CD4-positive, alpha-beta T cell treated with Interleukin-15 for 1 hour (primary cell): ENCODE data around the gene CDK6.

Source experiments
- DNase-seq: peaks from one replicate; pipeline ENCODE4 v3.0.0-alpha.2; 2020

CDK6 gene

DNA sequence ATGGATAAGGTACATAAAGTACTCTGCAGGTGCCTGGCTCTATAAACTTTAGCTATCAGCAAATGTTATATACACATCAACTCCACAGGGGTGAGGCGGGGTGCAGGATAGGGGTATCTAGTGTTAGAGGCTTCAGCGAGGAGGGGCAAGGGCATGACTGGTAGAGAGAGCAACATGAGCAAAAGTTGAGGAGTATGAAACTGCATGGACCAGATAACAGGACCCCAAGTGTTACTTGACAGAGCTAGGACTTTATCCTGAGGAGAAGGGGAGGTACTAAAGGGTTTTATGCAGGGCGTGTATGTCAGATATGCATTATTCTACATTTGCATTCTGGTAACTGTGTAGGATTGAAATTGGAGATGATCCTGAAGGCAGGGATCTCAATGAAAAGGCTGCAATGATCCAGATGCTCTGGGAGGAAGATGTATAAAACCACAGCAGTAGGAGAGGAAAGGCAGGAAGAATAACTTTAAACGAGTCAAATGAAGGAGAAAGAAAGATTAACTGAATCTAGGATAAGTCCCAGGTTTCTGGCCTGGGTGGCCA, 136.3 kb downstream of the CDK6 start:
- DNase-seq: no peak

DNA sequence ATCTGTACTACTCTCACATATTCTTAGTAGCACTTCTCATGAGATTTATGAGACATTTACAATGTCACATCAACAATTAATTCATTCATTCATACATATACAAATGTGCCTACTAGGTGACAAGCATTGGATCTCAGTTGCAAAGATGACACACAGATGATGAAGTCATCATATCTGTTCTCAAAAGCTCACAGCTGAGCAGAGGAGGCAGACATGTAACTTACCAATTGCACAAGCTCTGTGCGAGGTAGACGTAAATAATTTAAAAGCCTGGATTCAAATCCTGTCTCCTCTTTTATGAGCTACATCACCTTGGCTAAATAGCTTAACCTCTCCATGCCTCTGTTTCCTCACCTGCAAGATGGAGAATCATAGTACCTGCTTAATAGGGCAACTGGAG, 136.8 kb downstream of the CDK6 start:
- no peak for DNase-seq

DNA sequence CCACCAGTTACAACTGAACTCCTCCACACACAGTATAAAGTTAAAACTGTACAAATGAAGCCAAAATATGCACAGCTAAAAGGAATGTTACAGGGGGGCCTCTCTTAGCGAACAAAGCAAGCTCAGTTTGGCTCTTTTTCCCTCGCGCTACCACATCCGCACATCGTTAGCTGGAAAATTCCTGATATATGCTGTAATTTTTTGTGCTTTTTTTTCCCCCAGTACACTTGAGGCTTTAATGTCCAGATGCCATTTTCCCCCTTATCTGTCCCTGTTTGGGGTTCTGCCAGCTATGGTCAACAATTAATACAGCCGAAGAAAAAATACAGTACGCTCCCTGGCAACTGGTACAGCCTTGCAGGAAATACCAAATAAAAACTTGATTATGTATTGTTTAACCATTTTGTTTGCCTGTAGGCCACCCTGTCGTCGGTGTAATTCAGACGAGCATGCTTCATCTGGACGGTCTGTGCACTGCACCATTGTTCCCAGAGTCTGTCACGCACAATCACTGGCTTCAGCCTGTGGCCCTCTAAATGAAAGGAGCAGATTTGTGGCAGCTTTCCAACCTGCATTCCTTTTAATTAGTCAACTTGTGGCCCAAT, 138.0 kb downstream of the CDK6 start:
- DNase-seq: no peak

DNA sequence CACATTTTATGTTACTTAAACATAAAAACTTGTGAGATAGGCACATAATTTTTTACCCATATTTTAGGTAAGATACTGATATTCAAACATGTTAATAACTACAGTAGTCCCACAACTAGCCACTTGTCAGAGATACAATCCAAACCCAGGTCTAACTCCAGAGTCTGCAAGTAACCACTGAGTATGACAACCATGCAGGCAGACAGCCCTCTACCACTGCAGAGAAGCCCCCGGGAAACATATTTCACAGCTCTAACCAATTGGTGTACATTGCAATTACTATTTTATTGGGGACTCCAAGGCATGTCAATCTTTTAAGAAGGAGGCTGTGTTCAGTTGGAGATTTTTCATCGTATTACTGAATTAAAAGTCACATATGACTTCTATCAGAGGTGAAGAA, 139.0 kb downstream of the CDK6 start:
- no peak for DNase-seq

DNA sequence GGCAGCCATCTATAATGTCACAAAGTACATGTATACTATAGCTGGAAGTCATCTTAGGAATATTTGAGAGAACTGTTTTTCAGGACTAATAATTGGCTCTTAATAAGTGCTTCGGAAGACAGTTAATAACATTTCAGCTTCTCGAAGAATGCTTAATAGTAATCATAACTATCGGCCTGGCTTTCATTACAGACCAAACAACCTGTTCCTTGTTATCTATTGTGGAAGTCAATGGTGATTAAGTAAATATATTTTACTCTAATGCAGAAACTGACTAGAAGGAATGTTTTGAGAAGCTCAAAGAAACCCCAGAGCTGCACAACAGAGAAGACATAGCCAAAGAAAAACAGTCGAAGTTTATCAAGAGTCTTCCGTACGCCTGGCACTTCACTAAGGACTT, 139.4 kb downstream of the CDK6 start:
- DNase-seq: no peak

DNA sequence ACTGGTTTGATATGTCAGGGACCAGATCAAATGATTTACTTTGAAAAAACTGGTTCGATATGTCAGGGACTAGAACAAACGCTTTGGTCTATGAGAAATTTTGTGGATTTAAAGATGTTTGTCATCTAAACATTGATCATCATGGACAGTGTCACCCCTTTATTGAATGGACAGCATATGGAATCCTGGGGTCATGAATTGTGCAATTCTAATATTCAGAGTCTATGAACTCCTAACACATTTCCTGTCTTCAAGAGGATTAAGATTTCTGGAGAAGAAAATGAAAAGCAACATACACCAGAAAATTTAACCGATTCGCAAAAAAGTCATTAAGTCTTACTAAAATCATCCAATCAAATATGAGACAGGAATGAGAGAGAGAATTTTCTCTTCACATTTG, 139.8 kb downstream of the CDK6 start:
- DNase-seq: no peak

DNA sequence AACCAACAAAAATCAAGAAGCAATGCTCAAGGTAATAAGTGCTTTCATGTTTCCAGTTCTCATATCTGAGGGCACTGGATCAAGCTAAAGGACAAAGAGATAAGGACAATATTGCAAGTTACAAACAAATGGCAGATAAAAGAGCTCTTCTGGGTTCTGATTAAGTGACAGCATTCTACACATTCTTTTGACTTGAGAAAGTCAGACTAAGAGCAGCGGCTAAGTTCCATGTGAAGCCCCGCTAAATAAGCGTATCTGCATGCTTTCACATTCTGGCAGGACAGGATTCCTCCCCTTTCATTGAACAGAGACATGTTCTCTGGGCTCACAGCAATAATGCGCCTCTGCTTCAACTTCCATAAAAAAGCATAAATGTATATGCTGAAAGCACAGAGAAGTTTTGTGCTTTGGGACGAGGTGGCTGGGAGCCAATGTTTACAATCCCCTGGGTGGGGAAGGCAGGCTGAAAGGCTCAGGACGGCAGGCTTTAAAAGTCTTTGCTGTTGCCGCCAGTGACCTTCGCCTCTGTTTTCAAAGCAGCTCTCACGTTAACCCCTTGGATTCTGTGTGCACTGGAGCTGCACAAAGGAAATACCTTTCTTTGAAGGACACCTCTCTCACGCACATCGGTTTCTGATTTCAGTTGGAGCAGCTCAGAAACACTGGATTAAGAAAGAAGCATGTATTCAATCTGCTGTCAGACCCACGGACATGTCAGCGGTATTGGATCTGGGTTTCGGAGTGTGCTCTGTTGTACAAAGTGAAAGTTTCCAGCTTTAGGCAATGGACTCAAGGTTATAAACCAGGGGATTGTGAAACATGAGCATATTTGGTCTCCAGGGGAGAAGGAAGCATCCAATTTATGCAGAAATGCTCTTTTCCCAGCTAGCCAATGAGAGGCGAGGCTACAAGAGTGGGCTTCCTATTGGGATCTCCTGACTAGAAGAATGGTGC, 140.8 kb downstream of the CDK6 start:
- no peak for DNase-seq

DNA sequence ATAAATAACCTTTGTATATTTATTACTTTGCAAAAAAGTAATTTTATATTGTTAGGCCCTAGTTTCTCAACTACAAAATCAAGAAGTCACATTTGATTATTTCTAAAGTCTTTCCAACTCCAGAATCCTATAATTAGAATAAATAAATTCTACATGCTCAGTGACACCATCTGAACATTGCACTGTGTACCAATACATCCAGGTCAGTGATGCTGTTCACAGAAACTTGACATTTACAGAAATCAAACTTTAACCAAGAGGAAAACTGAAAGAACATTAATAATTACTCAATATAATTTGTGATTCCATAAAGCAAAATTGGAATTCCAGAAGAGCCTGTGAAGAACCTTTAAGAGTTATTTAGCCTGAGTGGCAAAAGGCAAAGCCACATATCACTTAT, 142.2 kb downstream of the CDK6 start:
- no peak for DNase-seq

DNA sequence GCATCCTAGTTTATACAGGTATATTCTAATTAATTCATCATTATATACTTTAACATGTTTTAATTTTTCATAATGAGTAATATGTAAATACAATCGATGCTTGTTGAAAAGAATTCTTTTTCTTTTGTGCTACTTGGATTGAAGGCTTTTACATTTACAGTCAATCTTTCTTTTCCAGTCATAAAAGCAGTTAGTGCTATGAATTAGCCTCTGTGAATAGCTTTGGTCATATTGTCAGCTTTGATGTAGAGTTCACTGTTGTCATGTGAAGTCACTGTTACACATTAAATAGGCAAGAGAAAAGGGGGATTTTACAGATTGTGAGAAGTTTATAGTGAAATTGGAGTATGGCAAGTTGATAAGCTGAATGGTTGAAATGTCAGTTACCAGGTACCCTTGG, 142.9 kb downstream of the CDK6 start:
- no peak for DNase-seq

DNA sequence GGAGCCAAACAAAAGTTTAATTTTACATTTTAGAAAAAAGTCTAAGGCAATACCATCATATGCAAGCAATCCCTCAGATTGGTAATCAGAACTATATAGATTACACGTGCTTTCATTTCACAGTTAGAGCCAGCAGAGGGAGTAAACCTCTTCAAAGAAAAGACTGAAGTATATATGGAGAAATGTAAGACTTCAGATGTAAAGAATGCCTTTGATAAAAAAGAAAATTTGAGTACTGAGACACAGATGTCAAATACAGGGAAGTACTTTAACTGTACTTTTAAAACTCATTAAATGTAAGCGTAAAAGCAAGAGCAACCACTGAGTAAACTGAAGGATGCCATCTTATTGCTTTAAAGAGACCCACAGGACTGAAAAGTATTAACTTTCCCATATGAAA, 144.8 kb downstream of the CDK6 start:
- no peak for DNase-seq

DNA sequence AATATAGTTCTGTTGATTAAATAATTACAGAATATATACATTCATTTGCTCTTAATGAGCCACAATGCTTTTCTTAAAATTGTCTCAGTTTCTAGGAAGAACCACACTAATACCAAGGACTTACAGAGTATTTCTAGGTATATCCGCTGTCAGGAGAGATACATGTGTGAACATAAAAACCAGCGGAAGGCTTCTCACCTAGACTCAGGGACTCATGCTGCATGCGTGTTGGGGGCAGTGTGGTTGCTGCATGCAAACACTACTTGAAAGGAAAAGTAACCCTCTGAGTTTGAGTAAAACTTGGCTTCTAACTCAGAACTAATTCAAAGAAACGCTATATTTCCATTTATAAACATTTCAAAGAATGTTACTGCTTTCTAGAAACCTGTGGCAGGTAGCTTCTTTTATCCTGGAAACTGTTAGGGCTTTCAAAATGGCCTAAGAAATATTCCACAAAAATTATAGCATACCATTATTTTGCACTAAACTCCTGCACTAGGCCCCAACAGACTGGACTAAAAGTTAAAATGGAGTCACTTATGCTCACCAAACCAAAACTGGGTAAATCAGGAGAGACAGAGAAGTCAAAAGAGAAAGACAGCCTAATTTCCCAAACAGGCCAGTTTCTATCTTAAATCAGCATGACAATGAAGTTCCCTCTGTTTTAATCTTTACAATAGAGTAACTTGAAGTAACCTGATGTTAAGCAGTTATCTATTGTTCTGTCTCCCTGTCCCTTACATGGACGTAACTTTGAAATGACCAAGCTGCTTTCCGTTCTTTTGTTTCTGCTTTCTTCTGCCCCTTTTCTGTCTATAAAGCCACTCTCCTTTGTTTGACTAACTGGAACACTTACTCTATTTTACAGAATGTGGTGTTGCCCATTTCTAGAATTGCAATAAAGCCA, 151.0 kb downstream of the CDK6 start:
- DNase-seq: peak; percentile 76

DNA sequence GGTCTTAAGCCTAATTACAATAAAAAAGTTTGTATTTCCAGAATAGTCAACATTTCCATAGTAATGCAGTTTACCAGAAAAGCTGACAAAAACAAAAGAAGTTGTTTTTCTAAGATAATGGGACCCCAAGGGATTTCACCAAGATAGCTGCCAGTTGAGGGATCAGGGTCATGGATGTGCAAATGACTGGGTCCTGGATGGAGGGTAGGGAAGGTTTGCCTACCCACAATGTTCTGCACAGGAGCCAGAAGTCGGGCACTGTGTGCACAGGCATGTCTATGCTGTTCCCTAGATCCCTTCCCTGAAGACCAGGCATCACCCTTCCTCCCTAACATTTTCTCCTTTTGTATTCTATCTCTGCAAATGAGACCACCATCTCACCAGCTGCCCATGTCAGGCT, 152.1 kb downstream of the CDK6 start:
- DNase-seq: no peak

DNA sequence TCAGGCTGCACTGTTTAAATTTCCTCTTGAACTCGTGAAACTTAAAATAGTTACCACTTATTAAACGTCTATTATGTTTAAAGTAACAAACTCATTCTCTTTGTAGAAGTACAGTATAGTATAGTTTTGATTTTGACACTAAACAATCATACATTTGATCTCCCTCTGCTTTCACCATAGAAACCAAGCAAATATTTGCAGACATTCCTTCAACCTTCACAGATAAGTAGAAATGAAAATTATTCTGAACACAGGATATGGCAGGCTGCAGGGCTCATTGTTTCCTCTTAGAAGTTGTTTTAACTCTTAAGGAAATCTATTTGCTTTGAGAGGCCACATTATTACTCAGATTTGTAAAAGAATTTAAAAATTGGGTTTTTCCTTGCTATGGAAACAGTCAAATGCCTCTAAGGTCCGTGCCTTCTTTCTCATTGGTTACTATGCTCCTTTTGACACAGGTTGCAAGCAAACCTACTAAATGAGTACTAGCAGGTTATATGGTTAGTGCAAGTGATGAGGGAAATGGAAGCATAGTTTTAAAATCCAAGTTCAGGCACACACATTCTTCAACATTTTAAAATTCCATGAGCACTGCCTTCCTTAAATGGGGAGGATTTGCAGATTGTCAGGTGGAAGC, 153.4 kb downstream of the CDK6 start:
- DNase-seq: no peak

DNA sequence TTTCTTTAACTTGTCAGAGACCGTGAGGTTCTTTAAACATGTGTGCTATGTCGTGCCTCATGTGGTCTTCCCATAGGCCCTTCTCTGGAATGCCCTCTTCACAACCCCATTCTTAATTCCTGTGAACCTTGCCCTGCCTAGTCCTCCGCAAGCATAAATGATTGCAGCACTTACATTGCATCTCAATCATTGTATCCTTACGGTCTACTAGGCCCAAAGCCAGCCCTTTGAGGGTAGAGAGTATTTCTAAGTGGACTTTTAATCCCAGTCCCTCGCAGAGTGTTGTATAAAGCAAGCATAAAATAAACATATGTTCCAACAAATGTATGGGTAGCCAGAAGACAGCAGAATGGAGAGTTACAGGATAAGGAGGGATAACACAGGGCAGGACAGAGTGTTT, 154.0 kb downstream of the CDK6 start:
- no peak for DNase-seq

DNA sequence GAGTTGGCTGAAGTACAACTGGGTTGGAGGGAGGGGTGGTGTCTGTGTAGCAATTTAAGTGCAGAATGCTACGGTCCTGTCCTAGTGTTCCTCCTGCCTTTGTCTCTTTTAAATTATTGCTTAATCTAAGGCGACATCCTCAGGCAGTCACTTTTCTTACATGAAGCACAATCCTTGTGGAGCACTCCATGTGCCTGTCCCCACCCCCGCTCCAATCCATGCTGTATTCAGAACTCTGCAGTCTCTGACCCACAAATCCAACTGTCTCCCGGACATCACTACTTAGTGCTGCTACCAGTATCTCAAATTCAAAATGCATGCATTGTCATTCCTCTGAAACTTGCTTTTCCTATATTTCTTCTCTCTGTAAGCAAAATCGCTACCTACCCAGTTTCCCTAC, 154.7 kb downstream of the CDK6 start:
- DNase-seq: no peak

DNA sequence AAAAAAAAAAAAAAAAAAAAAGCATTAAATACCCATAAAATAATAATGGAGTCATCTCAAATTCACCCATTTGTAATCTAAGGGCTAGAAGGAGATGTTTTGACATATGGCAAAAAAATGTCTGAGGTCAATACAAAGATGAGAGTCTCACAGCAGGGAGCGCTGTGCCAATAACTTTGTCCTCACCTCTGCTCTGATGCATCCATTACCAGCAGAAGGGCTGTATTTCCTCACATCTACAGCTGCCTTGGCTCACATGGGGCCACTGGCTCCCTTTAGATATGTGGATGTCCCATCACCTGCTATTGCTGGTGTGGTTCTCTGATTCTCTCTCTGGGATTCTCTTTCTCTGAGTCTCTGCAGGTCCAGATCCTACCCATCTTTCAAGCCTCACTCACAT, 155.9 kb downstream of the CDK6 start:
- DNase-seq: no peak

DNA sequence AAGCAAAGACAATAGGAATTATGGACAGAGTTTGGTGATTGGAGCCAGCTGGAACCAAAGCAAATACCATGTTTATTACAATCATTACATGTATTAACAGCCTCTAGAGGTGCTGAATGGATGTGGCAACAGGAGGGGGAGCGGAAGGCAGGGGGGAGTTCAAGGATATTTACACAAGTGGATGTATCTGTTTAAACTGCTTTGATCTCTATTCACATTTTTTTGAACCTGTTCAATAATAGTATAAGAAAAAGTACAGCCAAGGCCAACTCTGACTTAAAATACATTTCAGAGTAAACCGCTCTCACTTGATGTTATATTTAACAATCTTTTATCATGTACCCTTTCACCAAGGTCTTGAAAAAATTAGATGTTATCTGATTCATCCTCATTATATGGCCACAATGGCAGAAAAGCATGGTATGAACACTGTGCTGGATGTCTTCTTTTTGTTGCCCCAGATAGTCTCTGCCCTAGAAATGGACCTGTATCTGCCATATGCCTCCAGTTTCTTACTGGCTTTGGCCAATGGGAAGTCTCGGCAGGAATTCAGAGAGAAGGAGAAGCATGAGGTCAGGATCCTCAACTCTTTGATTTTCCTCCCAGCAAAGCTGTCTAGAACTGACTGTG, 158.0 kb downstream of the CDK6 start:
- DNase-seq: no peak

DNA sequence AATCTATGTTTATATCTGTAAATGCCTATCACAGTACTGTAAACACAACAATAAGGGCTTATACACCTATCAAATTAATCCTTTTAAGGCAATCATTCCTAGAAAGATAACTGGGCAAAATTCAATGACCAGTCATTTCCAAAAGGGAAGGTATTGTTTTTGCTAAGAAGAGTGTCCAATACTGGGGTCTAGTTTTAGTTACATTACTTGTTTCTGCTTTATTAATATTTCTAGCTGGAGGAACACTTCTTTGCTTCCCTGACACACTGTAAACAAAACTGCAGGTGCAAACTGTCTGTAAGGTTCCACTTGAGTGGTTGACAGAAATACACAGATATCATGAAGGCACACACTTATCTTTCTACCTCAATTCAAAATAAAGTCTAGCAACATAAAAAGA, 162.0 kb downstream of the CDK6 start:
- DNase-seq: no peak

DNA sequence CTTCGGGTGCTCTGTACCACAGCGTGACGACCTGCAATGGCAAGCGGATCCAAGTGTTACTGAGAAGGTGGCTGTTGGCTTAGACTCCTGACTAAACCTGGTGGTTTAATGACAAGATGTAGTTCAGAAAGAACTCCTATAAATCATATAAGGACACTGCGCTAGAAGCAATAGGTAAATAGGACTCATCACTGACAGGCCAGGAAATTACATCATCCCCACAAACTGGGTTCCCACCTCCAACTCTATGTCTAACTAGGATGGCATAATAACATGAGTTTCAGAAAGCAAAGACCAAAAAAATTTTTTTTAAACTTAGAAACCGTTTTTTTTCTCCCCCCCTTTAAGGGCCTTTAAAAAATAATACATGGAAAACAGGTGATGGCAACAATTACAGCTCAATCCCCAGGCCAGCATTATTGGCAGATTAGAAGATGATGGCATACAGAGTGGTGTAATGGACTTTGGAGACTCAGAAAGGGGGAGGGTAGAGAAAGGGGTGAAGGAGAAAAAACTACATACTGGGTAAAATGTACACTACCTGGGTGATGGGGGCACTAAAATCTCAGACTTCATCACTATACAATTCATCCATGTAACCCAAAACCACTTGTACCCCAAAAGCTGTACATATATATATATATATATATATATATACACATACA, 164.7 kb downstream of the CDK6 start:
- no peak for DNase-seq

DNA sequence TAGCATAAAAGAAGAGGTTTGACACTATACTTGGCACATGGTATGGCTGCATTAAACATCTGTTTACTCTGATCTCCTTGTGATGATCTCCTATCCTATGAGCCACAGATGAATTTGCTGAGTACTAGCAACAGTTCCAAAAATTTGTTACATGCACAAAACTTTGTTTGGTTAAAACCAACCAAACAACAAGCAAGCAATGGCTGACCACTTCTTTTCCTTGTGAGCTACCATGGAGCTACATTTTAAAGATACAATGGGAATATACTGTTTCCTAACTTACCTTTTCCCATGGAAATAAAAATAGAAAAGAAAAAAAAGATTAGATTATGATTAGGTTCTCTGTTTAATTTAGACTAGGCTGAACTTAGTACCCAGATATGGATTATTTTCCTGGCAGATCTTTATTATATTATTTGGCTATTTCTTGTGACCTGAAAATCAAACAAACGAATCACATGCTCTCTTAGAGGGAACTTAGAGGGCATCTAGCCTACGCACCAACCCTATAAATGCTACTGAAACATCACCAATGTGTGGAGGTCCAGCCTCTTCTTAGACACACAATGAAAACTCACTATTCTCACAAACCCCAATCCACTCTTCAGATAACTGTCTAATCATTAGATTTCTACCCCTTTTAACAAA, 166.0 kb downstream of the CDK6 start:
- DNase-seq: no peak

DNA sequence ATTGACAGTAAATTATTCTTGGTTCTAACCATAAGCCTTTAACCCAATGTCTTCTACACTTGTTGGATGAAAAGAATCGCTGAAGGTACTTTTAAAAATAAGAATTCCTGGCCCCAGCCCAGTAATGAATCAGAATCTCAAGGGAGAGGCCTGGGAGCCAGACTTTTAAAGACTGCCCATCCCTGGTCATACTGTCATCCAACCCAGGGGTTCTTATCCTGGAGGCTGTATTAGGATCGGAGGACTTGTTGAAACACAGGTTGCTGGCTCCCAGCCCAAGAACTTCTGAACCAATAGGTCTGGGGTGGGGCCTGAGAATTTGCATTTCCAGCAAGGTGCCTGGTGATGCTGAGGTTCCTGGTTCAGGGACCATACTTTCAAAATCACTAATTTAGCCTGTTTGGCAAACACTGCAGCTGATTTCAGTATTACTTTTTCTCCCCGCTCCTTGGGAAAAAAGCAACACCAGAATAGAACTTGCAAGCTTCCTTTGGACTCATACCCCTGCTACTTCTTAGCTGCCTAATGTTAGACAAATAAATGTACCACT, 166.7 kb downstream of the CDK6 start:
- no peak for DNase-seq
